Left renal cortex interstitium (tissue), 4 donors: ENCODE measurements around the gene C11orf52. TPM values are rescaled to one million over a fixed set of nuclear protein-coding genes. Genes with fewer than 3 reads are reported as not detected.
"Not testable (repeated sequence)": the region's sequence is repeated elsewhere in the genome, so short reads cannot be mapped to it uniquely, and the experiment has no call there.

Source experiments
- DNase-seq, 4 donors: peaks; one replicate each; pipeline ENCODE4 v3.0.0-alpha.2; 2013; ENCODE audit warnings: low read depth in 4 of 4, low spot score in 2 of 4, missing footprints in 1 of 4
- polyA plus RNA-seq, 4 donors: library from polyadenylated mRNA; unstranded; fragments of 120-200 nt; gene quantifications; one replicate each; pipeline ENCODE4 v1.2.1, GENCODE V29; 2013; ENCODE audit not compliant: insufficient read length in 4 of 4

C11orf52 gene
- 10 to 100 TPM in 3 of 4 donors, 1 to 10 TPM in 1; 9.7 to 14.4 (median 12.9) TPM for polyA plus RNA-seq

GRCh38 chr11:111918390-111919256 lies at the start of gene C11orf52:
TSS of gene C11orf52 (plus strand) at chr11:111918913. CDS start at chr11:111918973, 60 bp downstream.
- peak in 2 of 4 donors; percentile 78 to 84 for DNase-seq

- no peak for DNase-seq
These were observed 48.6 kb upstream of the C11orf52 start for GRCh38 chr11:111870113-111870512.

GRCh38 chr11:111870522-111870885 lies 48.2 kb upstream of the C11orf52 start:
- peak in 1 of 4 donors; percentile 0 for DNase-seq

- peak; percentile 71 to 81 (median 78) for DNase-seq
These were observed 47.6 kb upstream of the C11orf52 start, which contains the start of gene ALG9 for GRCh38 chr11:111870886-111871692. TSS of gene ALG9 (minus strand) at chr11:111871581. CDS start at chr11:111871482, 99 bp downstream.

GRCh38 chr11:111871693-111872161 lies 47.0 kb upstream of the C11orf52 start:
- no peak for DNase-seq

- DNase-seq: peak in 3 of 4 donors; percentile 19 to 52 (median 28)
These were observed 40.3 kb upstream of the C11orf52 start for GRCh38 chr11:111878385-111878848.

- peak; percentile 97 to 99 (median 98) for DNase-seq
These were observed 39.7 kb upstream of the C11orf52 start, which contains the start of the genes CFAP68 and FDXACB1 for GRCh38 chr11:111878849-111879636. TSS of gene CFAP68 (plus strand) at chr11:111879541. CDS start at chr11:111879561, 20 bp downstream. TSS of gene FDXACB1 (minus strand) at chr11:111879165. CDS start at chr11:111879132, 33 bp downstream.

- DNase-seq: no peak
These were observed 39.1 kb upstream of the C11orf52 start for GRCh38 chr11:111879637-111879960.

- DNase-seq: no peak
These were observed 36.5 kb upstream of the C11orf52 start for GRCh38 chr11:111882202-111882601.

GRCh38 chr11:111885053-111885452 lies 33.7 kb upstream of the C11orf52 start:
- not testable (repeated sequence) for DNase-seq

- no peak for DNase-seq
These were observed 32.7 kb upstream of the C11orf52 start for GRCh38 chr11:111886032-111886431.

- no peak for DNase-seq
These were observed 31.9 kb upstream of the C11orf52 start for GRCh38 chr11:111886844-111887243.

- no peak for DNase-seq
These were observed 13.3 kb upstream of the C11orf52 start for GRCh38 chr11:111905411-111905810.

GRCh38 chr11:111906680-111907079 lies 12.0 kb upstream of the C11orf52 start:
- DNase-seq: no peak

- DNase-seq: no peak
These were observed 9.9 kb upstream of the C11orf52 start for GRCh38 chr11:111908639-111909305.

- no peak for DNase-seq
These were observed 9.3 kb upstream of the C11orf52 start for GRCh38 chr11:111909378-111909777.

- no peak for DNase-seq
These were observed 7.8 kb upstream of the C11orf52 start for GRCh38 chr11:111910676-111911562.

- no peak for DNase-seq
These were observed 6.9 kb upstream of the C11orf52 start, which contains the start of gene CRYAB for GRCh38 chr11:111911563-111912401. TSS of gene CRYAB (minus strand) at chr11:111911770. CDS start at chr11:111911724, 46 bp downstream.
